ENCODE data around the gene ADAMTS8.
A peak's percentile ranks its signal among the peaks of the same experiment; 100 is the strongest.

The ADAMTS8 gene

DNA sequence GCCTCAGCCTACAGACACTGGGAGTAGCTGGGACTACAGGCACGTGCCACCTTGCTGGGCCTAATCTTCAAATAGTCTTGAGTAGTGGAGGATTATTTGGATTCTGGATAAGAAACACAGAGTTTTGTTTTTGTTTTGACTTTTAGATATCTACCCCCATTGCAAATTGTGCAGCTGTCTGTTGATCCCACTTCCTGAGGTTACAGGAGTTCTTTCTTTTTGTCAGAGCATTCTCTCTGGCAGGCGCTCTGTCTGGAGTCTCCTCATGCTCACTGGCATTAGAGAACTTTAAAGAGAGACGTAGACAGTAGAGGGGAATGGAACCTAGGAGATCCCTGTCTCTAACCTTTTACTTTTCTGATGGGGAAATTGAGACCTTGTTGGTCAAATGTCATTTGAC is 7.8 kb upstream of the ADAMTS8 start:
- DNase-seq, result no peak

DNA sequence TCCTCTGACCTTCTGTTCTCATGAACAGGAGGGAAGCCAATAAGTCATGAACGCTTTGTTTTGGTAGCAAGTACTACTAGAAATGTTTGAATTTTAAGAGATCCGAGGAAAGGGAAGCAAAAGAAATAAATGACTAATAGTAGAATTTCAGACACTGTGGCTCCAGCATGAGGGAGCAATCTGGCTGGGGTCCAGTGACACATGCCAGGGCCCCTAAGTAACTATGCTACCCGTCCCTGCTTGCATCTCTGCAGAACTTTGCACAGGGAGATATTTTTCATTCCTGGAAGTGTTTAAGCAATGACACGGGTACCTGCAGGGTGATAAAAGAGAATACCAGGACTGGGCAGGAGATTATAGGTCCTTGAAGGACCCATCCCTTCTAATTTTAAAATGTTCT is 7.3 kb upstream of the ADAMTS8 start:
- DNase-seq, result no peak

DNA sequence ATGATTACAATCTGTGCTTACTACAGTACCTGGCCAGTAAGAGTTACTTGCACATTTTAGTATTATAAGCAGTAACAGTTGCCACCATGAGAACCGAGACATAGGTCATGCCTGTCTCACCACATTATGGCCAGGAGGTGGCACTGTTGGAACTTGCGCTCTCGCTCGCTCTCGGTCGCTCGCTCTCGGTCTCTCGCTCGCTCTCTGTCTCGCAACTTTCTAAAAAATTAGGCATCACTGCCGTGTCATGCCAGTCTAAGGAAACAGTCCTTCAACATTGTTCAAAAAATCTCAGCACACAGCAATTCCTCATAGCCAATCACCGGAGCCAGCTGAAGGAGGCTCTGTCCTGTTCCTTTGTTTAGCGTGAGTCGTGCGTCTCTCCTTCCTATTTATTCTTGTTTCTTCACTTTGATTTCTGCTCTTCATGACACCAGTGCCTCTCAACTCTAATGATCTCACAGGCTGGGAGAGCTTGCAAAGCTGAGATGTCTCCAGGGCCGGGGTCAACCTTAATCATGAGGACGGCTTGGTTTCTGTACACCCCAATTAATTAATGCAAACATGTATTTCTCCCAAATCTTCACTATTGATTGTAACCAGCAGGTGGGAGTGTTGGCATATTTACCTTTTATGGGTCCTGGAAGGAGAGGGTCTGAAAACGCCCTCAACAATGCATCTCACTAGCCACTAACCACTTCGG is 6.3 kb upstream of the ADAMTS8 start:
- peak; percentile 66 to 69 for DNase-seq

DNA sequence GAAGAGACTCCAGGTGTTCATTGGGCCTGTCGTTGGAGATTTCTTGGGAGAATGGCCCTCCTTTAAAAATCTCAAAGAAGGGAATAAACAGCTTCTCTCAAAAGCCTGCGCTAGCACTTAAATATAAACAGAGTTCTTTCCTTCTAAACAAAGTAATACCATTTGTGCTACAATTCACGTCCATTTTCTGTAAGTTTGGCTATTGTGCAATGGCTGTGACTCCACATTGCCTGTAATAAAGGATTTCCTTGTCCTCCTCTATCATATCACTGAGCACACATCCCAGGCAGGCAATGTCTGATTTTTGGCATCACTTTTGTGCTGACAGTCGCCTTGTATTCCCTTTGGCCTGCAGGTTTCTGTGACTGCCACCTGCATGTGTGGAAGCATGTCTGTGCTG is 4.9 kb upstream of the ADAMTS8 start:
- DNase-seq, result no peak

DNA sequence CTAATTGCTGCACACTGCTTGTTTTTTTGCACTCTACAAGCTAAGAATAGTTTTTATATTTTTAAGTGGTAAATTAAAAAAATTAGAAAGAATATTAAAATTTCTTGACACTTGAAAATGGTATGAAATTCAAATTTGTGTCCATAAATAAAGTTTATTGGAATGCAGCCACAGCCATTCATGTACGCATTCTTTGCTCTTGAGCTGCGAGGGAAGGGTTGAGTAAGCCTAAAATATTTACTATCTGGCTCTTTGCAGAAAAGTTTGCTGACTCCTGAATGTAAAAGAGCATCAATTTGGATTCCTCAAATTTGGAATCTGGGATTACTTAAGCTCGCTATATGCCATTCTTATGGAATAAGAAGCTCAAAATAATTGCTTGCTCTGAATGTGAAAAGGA is 3.4 kb upstream of the ADAMTS8 start:
- no peak for DNase-seq

DNA sequence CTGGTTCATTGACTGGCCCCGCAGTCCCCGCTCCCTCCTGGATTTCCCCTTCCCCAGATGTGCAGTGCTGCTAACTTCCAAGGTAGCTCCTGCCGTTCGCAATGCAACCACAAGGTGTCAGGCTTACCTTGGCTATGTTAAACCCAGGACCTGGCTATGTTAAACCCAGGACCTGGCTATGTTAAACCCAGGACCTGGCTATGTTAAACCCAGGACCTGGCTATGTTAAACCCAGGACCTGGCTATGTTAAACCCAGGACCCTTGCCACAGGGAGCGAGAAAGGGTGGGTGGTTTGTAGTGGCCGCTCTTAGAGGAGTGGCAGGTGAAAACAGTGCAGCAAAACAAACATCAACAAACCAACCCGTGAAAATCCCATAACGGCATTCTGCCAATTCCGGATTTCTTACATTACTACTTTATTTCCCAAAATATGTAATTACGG is 2.9 kb upstream of the ADAMTS8 start:
- peak; percentile 73 to 79 for DNase-seq

DNA sequence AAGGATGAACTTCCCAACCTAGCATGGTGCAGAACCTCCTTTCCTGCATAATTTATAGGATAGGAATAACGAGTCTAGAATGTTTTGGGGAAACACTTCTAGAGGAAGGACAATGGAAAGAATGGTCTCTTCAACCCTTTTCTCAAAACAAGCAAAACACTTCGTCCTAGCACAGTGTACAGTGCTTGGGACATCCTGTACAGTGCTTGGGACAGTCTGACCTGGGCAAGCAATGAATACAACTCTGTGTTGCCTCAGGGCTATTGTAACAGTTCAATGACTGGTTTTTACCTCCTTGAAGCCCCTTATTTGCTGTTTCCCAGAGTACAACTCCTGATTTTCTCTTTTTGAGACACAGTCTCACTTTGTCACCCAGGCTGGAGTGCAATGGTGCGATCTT is 1.6 kb upstream of the ADAMTS8 start:
- no peak for DNase-seq

DNA sequence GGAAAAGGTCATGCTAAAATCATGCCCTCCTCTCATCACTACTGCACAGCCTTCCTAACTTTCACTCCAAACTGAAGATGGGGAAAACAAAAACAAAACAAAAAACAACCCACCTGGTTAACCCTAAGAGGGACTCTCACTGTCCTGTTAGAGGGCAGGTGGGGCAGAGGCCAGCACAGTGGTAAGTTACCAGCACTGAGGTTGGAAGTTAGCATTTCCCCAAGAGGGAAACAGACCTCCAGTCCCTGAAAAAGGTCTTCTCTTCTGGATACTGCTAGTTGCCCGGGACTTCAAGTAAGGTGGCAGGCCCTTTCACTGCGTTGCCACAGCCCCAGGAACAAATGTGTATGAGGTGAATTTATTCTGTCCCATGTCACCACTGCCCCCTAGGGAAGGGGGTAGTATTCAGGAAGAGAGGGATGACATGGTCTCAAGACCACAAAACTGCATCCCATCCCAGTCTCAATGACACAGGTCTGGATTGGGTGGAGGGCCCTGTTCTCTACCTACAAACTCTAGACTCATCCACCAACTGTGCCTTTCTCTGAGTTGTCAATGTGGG is 792 bp upstream of the ADAMTS8 start:
- DNase-seq, result no peak

DNA sequence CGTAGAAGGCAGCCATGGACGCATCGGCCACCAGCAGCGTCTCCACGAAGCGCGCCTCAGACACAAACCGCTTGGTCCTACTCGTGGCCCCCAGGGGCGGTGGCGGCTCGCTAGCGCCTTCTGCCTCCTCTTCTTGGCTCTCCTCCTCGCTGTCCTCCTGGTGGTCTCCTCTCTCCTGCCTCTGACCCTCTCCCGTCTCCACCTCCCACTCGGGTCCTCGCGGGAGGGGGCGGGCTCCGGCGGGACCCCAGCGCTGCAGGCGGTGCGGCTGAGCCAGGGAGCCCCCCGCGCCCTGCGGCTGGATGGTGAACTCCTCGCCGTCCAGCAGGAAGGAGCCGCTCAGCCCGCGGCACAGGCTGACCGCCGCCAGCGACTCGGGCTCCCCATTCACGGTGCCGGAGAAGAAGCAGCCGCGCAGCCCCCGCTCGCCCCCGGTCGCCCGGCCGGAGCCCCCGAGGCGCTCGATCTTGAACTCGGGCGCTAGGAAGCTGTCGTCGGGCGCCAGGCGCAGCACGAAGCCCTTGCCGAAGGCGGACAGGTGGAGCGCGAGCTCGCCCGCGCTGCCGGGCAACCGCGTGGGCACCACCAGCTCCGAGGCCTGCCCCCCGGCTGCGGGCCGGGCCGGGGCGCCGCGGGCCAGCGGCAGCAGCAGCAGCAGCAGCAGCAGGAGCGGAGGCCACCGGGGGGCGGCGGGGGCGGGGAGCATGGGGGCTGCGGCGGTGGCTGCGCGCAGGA is 661 bp downstream of the ADAMTS8 start:
- peak in 1 of 2 donors; percentile 6 for DNase-seq

DNA sequence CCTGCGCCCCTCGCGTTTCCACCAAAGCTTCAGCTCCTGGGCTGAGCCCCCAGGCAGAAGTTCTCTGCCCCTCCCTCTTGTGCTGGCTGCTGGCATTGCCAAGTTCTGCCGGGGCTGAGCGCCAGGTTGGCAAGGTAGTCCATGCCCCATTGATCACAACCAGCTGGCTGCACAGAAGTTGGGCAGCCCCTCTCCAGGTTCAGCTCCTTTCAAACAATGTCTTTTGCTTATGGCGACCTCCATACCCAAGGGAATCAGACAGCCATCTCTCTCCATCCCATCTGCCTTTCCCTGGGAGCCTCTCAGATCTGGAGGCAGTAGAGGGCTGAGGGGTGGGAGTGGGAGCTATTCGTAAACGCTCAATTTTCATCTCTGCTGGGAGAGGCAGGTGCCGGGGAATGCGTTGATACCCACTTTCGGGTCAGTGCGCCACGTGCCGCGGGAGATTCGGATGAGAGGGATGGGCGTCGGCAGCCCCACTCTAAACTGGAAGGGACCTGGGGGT is 1.5 kb downstream of the ADAMTS8 start:
- DNase-seq, result no peak

DNA sequence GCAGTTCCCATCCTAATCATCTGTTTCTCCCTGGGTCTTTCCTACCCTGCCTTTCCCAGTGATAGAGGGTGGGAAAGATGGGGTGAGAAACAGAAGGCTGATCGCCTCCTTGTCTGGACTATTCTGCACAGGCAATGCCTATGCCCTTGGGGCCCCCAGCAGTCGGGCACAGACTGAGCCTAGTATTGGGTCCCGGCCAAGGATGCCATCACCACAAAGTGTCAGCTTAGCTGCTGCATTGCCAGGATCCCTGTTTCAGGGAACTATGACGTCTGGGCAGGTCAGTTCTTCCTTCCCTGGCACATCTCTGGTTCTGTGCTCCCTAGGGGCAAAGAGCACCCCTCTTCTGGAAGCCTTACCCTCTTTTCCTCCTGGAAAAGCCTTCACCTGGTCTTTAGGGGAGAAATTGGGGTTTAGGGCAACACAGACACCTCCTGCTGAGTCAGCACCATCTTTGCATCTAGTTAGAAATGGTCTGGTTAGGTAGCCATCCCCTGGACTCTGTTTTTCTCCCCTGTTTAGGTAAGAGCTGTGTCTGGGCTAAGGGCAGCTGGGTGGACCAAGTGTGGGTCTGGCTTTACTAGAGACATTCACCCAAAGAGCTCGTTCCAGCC is 2.1 kb downstream of the ADAMTS8 start:
- DNase-seq, result no peak

DNA sequence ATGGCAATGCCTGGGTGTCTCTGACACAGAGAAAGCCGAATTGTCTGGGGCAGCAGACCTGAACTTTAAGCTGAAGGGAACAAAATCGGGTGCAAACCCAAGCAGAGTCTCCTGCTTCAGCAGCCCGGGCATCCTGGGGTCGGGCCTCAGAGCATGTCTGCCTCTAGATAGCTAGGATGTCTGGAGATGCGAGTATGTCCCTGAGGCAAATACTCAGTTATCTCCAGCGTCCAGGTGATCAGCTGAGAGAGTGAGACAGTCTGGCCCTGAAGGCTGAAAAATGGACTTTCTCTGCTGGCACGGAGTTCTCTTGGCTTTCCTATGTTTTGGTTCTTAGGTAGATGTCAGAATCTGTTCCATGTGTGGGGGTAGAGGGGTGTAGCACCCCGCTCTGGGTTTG is 3.3 kb downstream of the ADAMTS8 start:
- DNase-seq, result no peak

DNA sequence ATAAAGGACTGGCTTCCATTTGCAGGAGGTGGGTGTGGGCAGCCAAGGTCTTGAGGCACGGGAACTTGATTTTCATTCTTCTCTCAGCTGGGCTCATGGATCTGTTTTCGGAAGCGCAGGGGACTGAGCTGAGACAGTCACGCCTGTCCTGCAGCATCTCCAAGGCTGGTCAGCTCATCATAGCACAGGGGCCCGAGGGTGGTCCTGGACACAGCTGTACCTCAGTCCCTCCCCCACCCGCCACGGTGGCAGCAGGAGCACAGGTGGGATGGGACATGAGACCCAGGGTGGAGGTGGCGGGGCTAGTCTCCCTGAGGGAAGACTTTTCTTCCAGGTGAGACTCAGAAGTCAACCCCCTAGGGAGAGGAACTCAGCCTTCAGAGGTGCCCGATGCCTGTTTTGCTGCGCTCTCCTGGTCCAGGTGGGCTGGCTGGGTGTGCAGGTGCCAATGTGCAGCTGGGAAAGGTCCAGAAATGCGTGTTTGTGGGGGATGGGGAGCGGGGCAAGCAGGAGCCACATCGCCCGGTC is 3.7 kb downstream of the ADAMTS8 start:
- DNase-seq, result no peak

DNA sequence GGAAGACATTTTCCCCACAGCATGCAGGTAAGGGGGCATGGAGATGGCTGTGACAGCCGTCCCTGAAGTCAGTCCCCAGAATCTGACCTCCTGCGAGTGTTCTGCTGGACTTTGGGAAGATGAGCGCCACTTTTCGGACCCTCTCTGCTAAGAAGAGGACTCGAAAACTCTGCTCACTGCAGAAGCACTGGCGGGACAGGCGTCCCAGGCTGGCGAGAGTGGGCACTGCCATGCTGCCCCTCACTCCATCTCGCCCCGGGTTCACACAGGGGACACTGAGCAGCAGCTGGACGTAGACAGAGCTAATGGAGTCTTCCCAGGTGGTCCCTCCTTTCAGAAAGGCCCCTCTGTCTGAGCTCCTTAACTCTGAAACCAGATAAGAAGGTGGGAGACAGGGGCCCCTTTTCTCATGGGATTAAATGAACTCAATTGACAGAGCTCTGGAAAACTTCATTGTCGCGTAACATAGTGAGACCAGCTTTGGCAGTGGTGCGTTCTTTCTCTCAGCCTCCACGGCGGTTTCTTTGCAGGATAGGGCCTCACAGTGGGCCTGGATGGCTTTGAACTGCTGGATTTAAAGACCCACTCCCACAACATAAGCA is 4.8 kb downstream of the ADAMTS8 start:
- DNase-seq, result no peak

DNA sequence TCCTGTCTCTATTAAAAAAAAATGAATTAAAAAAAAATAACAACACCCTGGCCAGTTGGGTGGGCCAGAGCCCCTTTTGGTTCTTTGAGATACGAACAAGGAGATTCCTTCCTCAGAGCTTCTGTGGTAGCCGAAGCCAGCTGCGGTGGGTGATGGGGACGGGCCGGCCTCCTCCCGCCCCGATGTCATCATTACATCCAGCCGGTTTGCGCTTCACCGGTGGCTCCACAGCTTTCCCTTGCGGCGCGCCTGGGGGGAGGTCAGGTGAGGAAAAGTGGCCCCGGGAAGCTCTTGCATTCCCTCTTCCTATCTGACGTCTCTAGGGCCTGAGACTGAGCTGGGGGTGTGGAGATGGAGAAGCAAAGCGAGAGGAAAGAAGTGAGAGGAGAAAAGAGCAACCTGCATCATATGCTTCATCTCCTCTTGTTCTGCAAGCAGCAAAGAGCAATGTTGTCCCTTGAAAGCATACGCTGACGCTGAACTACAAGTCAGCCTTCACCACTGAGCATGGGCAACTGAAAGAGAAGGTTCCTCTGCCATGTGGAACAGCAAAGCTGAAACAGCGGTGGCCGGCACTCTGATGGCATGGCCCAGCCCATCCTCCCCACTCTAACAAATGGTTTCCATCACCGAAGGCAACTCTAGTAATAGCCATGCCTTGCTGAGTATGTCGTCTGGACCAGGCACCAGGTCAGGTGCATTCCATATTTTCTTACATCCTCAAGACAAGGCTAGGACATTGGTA is 6.0 kb downstream of the ADAMTS8 start:
- no peak for DNase-seq

DNA sequence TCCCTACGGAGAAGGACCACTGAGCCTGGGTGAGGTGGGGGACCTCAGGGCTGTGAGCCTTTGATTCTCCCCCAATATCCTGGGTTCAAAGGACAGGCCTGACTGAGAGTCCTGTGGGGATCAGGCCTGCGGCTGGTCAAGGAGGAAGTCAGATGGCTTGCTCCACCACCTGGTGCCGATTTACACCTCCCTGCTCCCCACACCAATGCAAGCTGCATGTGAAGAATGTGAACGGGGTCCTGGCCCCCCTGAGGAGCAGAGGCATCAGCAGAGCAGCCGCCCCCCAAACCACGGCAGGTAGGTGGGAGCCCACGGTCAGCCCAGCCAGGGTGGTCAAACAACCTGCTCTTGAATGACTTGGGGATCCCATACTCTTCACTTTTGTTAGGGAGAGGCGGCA is 6.7 kb downstream of the ADAMTS8 start:
- no peak for DNase-seq

DNA sequence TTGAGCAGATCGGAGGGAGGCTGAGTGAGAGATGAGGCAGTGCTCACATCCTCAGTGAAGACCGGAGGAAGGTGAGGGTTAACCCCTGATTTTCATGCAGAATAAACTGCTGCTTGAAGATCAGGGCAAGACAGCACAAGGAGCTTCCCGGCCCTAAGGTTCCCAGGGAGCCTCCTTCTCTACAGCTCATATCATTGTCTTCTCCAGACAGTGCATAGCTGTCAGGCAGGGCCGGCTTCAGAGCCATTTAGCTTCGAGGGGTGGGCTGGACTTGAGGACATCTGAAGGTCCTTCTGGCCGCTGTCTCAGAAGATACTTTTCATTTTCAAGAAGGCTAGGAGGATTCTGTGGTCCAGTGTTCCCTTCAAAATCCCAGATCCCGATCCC is 7.2 kb downstream of the ADAMTS8 start:
- DNase-seq, result no peak

DNA sequence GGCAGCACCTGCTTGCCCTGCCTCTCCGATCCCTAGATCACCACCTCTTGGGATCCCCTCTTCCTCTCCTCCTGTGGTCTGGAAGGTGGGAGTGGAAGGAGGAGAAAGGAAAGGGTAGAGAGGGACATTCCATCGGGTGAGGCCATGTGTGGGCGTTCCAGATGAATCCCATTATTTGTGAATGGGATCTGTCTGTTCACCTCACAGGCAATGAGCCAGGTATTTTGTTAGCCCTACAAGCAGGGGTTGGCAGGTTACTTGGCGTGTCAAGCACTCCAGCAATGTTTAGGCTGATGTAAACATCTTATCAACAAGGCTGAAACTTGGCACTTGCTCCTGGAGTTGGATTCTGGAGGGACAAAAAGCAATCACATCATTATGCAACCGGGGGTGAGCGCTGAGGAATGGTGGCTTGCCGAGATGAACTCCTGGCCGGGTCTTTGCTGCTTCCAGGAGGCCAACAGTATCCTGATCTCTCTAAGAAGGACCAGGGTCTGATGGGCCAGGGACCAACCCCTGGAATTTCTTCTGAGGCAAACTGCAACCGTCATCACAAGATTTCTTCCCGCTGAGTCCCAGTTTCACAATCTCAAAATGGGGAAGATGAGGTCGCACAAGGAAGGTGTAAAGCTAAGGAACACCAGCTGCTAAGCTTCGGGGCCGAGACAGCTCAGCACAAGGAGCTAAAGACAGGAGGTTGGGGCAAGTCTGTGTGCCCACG is 7.8 kb downstream of the ADAMTS8 start:
- no peak for DNase-seq

DNA sequence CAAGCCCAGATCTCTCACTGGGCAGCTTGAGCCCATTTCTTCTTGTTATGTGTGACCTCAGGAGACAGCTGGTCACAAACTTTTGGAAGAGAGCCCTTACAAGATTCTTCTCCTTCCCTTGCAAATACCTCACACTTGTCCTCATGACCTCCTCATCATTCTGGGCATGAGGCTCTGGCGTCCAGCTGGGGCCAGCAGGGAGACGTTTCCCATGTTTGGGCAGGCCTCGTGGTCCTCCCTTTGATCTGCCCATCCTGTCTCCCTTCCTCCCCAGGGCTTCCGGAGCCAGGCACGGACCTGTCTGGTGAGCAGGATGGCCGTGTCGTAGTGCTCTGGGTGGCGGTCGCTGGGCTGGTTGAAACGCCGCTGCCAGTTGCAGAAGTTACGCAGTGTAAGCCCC is 9.7 kb downstream of the ADAMTS8 start:
- DNase-seq, result no peak

DNA sequence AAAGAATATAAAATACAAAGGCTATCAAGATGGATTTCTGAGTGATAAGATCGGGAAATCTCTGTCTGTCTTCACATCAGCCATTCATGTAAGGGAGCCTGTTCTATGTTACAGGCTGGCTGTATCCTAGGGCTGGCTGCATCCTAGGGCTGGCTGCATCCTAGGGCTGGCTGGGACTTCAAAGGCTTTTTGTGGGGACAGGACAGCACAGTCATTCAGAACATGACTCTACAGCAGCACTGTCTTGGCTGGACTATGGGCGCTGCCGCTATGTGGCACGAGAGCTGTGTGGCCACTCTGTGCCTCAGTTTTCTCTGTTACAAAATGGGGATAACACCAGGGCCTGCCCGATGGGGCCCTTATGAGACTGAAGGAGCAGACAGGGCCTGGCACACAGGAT is 10.2 kb downstream of the ADAMTS8 start:
- no peak for DNase-seq

DNA sequence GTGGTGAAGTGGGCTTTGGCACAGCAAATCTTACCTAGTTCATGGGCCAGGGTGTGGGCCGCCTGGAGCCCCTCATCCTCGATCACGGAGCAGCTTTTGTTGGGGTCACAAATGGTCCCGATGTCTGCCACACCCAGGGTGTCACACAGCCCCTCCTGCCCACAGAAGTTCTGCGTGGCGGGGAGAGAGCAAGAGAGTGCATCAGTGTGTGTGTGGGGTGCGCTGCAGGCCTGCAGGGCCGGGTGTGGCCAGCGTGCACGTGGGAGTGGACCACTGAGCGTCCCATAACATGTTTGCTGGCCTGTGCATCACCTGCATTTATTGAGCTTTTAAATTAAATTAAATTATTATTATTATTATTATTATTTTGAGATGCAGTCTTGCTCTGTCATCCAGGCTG is 11.5 kb downstream of the ADAMTS8 start:
- no peak for DNase-seq

DNA sequence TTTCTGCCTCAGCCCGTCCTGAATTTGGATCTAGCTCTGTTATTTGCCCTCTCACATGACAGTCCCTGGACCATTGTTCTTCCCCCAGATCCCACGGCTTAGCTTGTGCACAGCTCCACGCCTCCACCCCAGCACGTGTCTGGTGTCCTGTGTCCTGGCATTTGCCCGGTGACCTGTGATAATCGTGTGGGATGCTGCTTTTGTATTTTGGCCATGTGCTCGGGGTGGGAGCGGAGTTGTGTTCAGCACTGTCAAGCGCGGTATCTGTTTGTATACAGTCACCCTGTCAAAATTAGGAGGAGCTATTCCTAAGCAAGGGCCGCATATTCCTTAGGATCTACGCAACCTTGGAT is 11.9 kb downstream of the ADAMTS8 start:
- DNase-seq, result no peak

Measured in stimulated activated CD4-positive, alpha-beta T cell treated with anti-CD3 and anti-CD28 coated beads, Interleukin-2, amount 100 ng/mL, for 24 hours (primary cell).